NCI-H446 treated with DMSO at 0.1 percent for 48 hours (cell line): ENCODE results near the gene HSPA12B.
A peak's percentile ranks its signal among the peaks of the same experiment; 100 is the strongest.

Experiments used
- DNase-seq: peaks from one replicate; lab custom pipeline; 2025; lab: John Stamatoyannopoulos, UW

The HSPA12B gene

GRCh38 chr20:3705491-3705969 lies 27.0 kb upstream of the HSPA12B start:
- no peak for DNase-seq

GRCh38 chr20:3705970-3706739 lies 26.3 kb upstream of the HSPA12B start:
- DNase-seq, result no peak

- no peak for DNase-seq
These were observed 25.5 kb upstream of the HSPA12B start for GRCh38 chr20:3706774-3707507.

GRCh38 chr20:3707508-3707899 lies 25.0 kb upstream of the HSPA12B start:
- no peak for DNase-seq

GRCh38 chr20:3710011-3710466 lies 22.4 kb upstream of the HSPA12B start:
- DNase-seq, result no peak

GRCh38 chr20:3710703-3711483 lies 21.6 kb upstream of the HSPA12B start:
- DNase-seq, result no peak

- DNase-seq, result no peak
These were observed 21.0 kb upstream of the HSPA12B start for GRCh38 chr20:3711484-3711941.

GRCh38 chr20:3712279-3712873 lies 20.1 kb upstream of the HSPA12B start, which contains the start of gene SIGLEC1:
TSS of gene SIGLEC1 (minus strand) at chr20:3712600. CDS start at chr20:3707128, 5,472 bp downstream.
- DNase-seq, result no peak

GRCh38 chr20:3714092-3714491 lies 18.4 kb upstream of the HSPA12B start:
- no peak for DNase-seq

- peak; percentile 8 for DNase-seq
These were observed 16.2 kb upstream of the HSPA12B start for GRCh38 chr20:3716195-3716834.

- DNase-seq, result no peak
These were observed 13.4 kb upstream of the HSPA12B start for GRCh38 chr20:3719046-3719445.

- no peak for DNase-seq
These were observed 12.4 kb upstream of the HSPA12B start for GRCh38 chr20:3720068-3720467.

GRCh38 chr20:3720626-3721025 lies 11.9 kb upstream of the HSPA12B start:
- no peak for DNase-seq

- no peak for DNase-seq
These were observed 10.6 kb upstream of the HSPA12B start for GRCh38 chr20:3721912-3722311.

GRCh38 chr20:3723284-3723683 lies 9.2 kb upstream of the HSPA12B start:
- no peak for DNase-seq

- no peak for DNase-seq
These were observed 8.1 kb upstream of the HSPA12B start for GRCh38 chr20:3724356-3724755.

- no peak for DNase-seq
These were observed 5.0 kb upstream of the HSPA12B start for GRCh38 chr20:3727401-3728021.

- no peak for DNase-seq
These were observed 4.1 kb upstream of the HSPA12B start for GRCh38 chr20:3728354-3728753.

- DNase-seq, result no peak
These were observed 3.6 kb upstream of the HSPA12B start for GRCh38 chr20:3728876-3729275.

GRCh38 chr20:3729378-3729777 lies 3.1 kb upstream of the HSPA12B start:
- DNase-seq, result no peak
